Measurements from ENCODE around the gene SELENOV.

DNA sequence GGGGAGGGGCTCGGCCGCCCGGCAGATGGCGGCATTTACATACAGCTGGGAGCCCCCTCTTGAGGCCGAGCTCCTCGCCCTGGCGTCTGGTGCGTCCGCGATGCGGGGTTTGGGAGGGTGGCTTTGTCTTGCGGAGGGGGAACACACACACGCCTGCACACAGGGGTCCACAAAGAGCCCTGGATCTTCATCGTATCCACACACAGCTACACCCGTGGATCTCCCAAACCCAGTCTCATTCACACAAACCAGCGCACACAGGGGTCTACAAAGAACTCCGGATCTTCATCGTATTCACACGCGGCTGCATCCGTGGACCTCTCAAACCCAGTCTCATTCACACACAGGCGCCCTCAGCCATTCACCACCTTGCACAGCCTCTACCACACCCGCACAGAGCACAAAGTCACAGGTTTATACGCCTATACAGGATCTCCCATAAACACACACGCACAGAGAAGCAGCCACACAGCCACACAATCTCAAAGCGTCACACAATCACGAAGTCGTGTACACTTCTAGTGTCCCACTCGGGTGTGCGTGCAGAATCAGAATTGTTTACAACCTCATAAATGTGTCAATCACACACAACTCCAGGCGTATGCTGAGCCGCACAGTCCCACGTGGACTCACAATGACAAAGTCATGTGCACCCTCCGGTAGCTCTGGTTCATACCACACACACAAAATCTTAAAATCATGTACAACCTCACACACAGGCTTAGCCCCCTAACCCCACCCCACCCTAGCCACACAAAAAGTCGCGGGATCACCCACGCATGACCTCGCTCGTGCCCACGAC is 16.7 kb upstream of the SELENOV start:
- TF ChIP-seq, protein P1, sequence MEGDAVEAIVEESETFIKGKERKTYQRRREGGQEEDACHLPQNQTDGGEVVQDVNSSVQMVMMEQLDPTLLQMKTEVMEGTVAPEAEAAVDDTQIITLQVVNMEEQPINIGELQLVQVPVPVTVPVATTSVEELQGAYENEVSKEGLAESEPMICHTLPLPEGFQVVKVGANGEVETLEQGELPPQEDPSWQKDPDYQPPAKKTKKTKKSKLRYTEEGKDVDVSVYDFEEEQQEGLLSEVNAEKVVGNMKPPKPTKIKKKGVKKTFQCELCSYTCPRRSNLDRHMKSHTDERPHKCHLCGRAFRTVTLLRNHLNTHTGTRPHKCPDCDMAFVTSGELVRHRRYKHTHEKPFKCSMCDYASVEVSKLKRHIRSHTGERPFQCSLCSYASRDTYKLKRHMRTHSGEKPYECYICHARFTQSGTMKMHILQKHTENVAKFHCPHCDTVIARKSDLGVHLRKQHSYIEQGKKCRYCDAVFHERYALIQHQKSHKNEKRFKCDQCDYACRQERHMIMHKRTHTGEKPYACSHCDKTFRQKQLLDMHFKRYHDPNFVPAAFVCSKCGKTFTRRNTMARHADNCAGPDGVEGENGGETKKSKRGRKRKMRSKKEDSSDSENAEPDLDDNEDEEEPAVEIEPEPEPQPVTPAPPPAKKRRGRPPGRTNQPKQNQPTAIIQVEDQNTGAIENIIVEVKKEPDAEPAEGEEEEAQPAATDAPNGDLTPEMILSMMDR (IDR thresholded peaks at IDR 0.05), result peak; percentile 57
- TF ChIP-seq EZH2phosphoT487 (IDR thresholded peaks at IDR 0.05), result no peak
